CD14-positive monocyte (primary cell): ENCODE results near the gene MAP2. TPM values are rescaled to one million over a fixed set of nuclear protein-coding genes. Genes with fewer than 3 reads are reported as not detected.

ENCODE experiments used
- DNase-seq, 3 donors: peaks; one replicate each; pipeline ENCODE4 v3.0.0-alpha.2; 2011 to 2022
- H2AFZ ChIP-seq: 2 replicates; pipeline ENCODE4 v1.6.0; 2012; ENCODE audit warnings: mild to moderate bottlenecking, low read depth, low read length, inconsistent platforms; ENCODE audit not compliant: insufficient read depth, poor library complexity, severe bottlenecking
- H3K27ac ChIP-seq, 2 donors: 1 replicate in 1 of 2; 2 replicates in 1 of 2; pipeline ENCODE4 v1.5.1; 2012 to 2013; ENCODE audit warnings: low read length in 2 of 2, control low read depth in 1 of 2, inconsistent platforms in 1 of 2, low read depth in 1 of 2, mild to moderate bottlenecking in 1 of 2
- H3K27me3 ChIP-seq, 2 donors: one replicate each; pipeline versions ENCODE4 v1.6.0 to v1.6.1; 2011 to 2013; ENCODE audit warnings: low read length in 2 of 2; ENCODE audit not compliant: control insufficient read depth in 2 of 2, insufficient read depth in 2 of 2
- H3K36me3 ChIP-seq, 2 donors: replicated peaks in 1 of 2; 1 replicate in 1 of 2; 2 replicates in 1 of 2; pipeline versions ENCODE4 v1.5.1 to v1.6.1; 2012 to 2013; ENCODE audit warnings: low read length in 2 of 2, control low read depth in 1 of 2, inconsistent platforms in 1 of 2, mild to moderate bottlenecking in 1 of 2; ENCODE audit not compliant: insufficient read depth in 2 of 2, control insufficient read depth in 1 of 2
- H3K4me1 ChIP-seq, 2 donors: 1 replicate in 1 of 2; 2 replicates in 1 of 2; pipeline versions ENCODE4 v1.5.1 to v1.6.1; 2012 to 2013; ENCODE audit warnings: low read length in 2 of 2, control low read depth in 1 of 2, inconsistent platforms in 1 of 2, mild to moderate bottlenecking in 1 of 2, moderate library complexity in 1 of 2; ENCODE audit not compliant: insufficient read depth in 2 of 2, control insufficient read depth in 1 of 2
- H3K4me2 ChIP-seq: replicated peaks from 2 replicates; pipeline ENCODE3; 2012; ENCODE audit warnings: low read length, moderate library complexity, mild to moderate bottlenecking; ENCODE audit not compliant: poor library complexity, severe bottlenecking; ENCODE audit errors: extremely low read depth
- H3K4me3 ChIP-seq, 3 experiments: fragments of 200-600 bp in 1 of 3; sonication (generic) in 1 of 3; replicated peaks in 1 of 3; 1 replicate in 2 of 3; 2 replicates in 1 of 3; pipeline ENCODE4 v1.5.1; 2011 to 2013; ENCODE audit warnings: low read length in 3 of 3, mild to moderate bottlenecking in 3 of 3, control low read depth in 2 of 3, low read depth in 2 of 3, inconsistent platforms in 1 of 3, moderate library complexity in 1 of 3
- H3K79me2 ChIP-seq: 2 replicates; pipeline ENCODE4 v1.6.0; 2012; ENCODE audit warnings: mild to moderate bottlenecking, control low read depth, inconsistent platforms, low read length, moderate library complexity; ENCODE audit not compliant: insufficient read depth
- H3K9ac ChIP-seq: 2 replicates; pipeline ENCODE4 v1.6.0; 2017; ENCODE audit warnings: low read length, mild to moderate bottlenecking; ENCODE audit not compliant: insufficient read depth, poor library complexity, severe bottlenecking
- H3K9me3 ChIP-seq, 2 donors: replicated peaks in 1 of 2; 1 replicate in 1 of 2; 2 replicates in 1 of 2; pipeline versions ENCODE4 v1.5.1 to v1.6.1; 2012 to 2013; ENCODE audit warnings: low read length in 2 of 2, control low read depth in 1 of 2; ENCODE audit not compliant: control insufficient read depth in 1 of 2, insufficient read depth in 1 of 2
- H4K20me1 ChIP-seq: 2 replicates; pipeline ENCODE4 v1.6.0; 2012; ENCODE audit warnings: mild to moderate bottlenecking, low read length, control low read depth, moderate library complexity; ENCODE audit not compliant: insufficient read depth
- H3K27ac Mint-ChIP-seq, 7 donors: one replicate each; pipeline ENCODE4 v1.8.0; 2020; ENCODE audit warnings: mild to moderate bottlenecking in 7 of 7, mixed read lengths in 7 of 7, moderate library complexity in 6 of 7, inconsistent platforms in 2 of 7
- H3K27me3 Mint-ChIP-seq, 3 donors: one replicate each; pipeline ENCODE4 v1.8.0; 2021 to 2022; ENCODE audit warnings: low read depth in 3 of 3, mild to moderate bottlenecking in 3 of 3, mixed read lengths in 3 of 3, moderate library complexity in 3 of 3, inconsistent platforms in 1 of 3
- H3K36me3 Mint-ChIP-seq, 2 donors: one replicate each; pipeline ENCODE4 v1.8.0; 2020; ENCODE audit warnings: mixed read lengths in 2 of 2, inconsistent platforms in 1 of 2, mild to moderate bottlenecking in 1 of 2
- H3K4me1 Mint-ChIP-seq: one replicate; pipeline ENCODE4 v1.8.0; 2020; ENCODE audit warnings: mild to moderate bottlenecking, mixed read lengths
- H3K4me3 Mint-ChIP-seq, 2 donors: one replicate each; pipeline ENCODE4 v1.8.0; 2020; ENCODE audit warnings: mild to moderate bottlenecking in 2 of 2, mixed read lengths in 2 of 2, moderate library complexity in 1 of 2
- H3K9me3 Mint-ChIP-seq, 7 donors: one replicate each; pipeline ENCODE4 v1.8.0; 2020 to 2022; ENCODE audit warnings: mixed read lengths in 7 of 7, mild to moderate bottlenecking in 6 of 7, moderate library complexity in 6 of 7, inconsistent platforms in 2 of 7
- CTCF ChIP-seq: fragments of 200-600 bp; IDR thresholded peaks from one replicate; pipeline ENCODE4 v1.8.0; 2022; ENCODE audit warnings: antibody characterized with exemption, mild to moderate bottlenecking
- WGBS: methylation state at CpG from one replicate; pipeline ENCODE4 v1.1.5; 2013; ENCODE audit warnings: missing lambda C conversion rate; ENCODE audit not compliant: insufficient coverage; 5-methylcytosine and 5-hydroxymethylcytosine counted together
- intact Hi-C, 2 donors: fragments of 100-400 bp; cut with micrococcal nuclease; formaldehyde crosslinking; loops; one replicate each; pipeline versions ENCODE4 v1.15.0 to v1.15.1; 2023
- polyA plus RNA-seq, 3 donors: library from polyadenylated mRNA; depleted of rRNA in 1 of 3; unstranded in 2 of 3; stranded (reverse) in 1 of 3; fragments of 300-500 nt in 2 of 3; fragments of >200 nt in 1 of 3; fragmentation: Illumina TruSeq in 2 of 3; gene quantifications; 1 replicate in 2 of 3; 2 replicates in 1 of 3; pipeline ENCODE4 v1.2.3, GENCODE V29; 2012 to 2021

The MAP2 gene
- polyA plus RNA-seq, 3 donors, result not detected

GRCh38 chr2:209766613-209767012, 342.8 kb downstream of the MAP2 start:
- Histone ChIP-seq H2AFZ (no peak overlapping the region), H3K4me1 (no peaks in the 10 kb centered on the region), H3K4me3 (no peak overlapping the region), H3K9me3 (no peaks in the 10 kb centered on the region), H3K36me3 (no peaks in the 10 kb centered on the region), H3K9ac (no peak overlapping the region), H4K20me1 (no peaks in the 10 kb centered on the region), H3K4me2 (no peak overlapping the region), H3K27me3 (peaks cover 11 to 12% of the 10 kb centered on the region in 2 donors), H3K79me2 (no peaks in the 10 kb centered on the region), H3K27ac (no peak overlapping the region)
- H3K27me3 Mint-ChIP-seq, result peaks cover 9 to 13% (median 10%) of the 10 kb centered on the region in 3 donors
- no peak overlapping the region for H3K27ac Mint-ChIP-seq
- no peak for TF ChIP-seq CTCF
- peaks cover 0 to 4% (median 2%) of the 10 kb centered on the region in 7 donors for H3K9me3 Mint-ChIP-seq
- peaks cover 3% of the 10 kb centered on the region for H3K4me1 Mint-ChIP-seq
- 100% methylated on average over 1 of the region's 1 CpG for WGBS
- intact Hi-C loops, result no loop called here
- no peak overlapping the region for H3K4me3 Mint-ChIP-seq
- H3K36me3 Mint-ChIP-seq, result no peaks in the 10 kb centered on the region
- DNase-seq, result no peak

GRCh38 chr2:209767316-209767715, 343.5 kb downstream of the MAP2 start:
- Histone ChIP-seq H3K27ac (no peak overlapping the region), H3K79me2 (no peaks in the 10 kb centered on the region), H3K27me3 (peaks cover 15 to 18% of the 10 kb centered on the region in 2 donors), H3K9me3 (no peaks in the 10 kb centered on the region), H3K9ac (no peak overlapping the region), H3K4me1 (no peaks in the 10 kb centered on the region), H4K20me1 (no peaks in the 10 kb centered on the region), H3K4me3 (no peak overlapping the region), H3K4me2 (no peak overlapping the region), H3K36me3 (no peaks in the 10 kb centered on the region), H2AFZ (no peak overlapping the region)
- intact Hi-C loops, result no loop called here
- Mint-ChIP-seq H3K4me1 (peaks cover 3% of the 10 kb centered on the region), H3K27me3 (peaks cover 11 to 18% (median 16%) of the 10 kb centered on the region in 3 donors), H3K9me3 (peaks cover 0 to 4% (median 2%) of the 10 kb centered on the region in 7 donors), H3K27ac (no peak overlapping the region), H3K36me3 (no peaks in the 10 kb centered on the region), H3K4me3 (no peak overlapping the region)
- DNase-seq, result no peak
- no CpG with 5 or more reads among the region's 2 CpGs for WGBS
- TF ChIP-seq CTCF, result no peak
